GM19467 (cell line): Measurements from ENCODE around the gene KDM4F.
A peak's percentile ranks its signal among the peaks of the same experiment; 100 is the strongest.

Experiments
- ATAC-seq: cut with Tn5 transposase; IDR thresholded peaks from one replicate; pipeline ENCODE4 v1.9.1; 2021; ENCODE audit warnings: mild to moderate bottlenecking, moderate library complexity; ENCODE audit not compliant: unreplicated experiment

Gene KDM4F

GRCh38 chr11:95089620-95090542 lies 40.7 kb downstream of the KDM4F start, which contains the start of gene ENDOD1:
ENDOD1 (plus strand) TSS chr11:95089846; CDS start chr11:95089928, 82 bp downstream.
- ATAC-seq, result peak; percentile 86

GRCh38 chr11:95091663-95092180 lies 42.5 kb downstream of the KDM4F start:
- no peak for ATAC-seq

DNA sequence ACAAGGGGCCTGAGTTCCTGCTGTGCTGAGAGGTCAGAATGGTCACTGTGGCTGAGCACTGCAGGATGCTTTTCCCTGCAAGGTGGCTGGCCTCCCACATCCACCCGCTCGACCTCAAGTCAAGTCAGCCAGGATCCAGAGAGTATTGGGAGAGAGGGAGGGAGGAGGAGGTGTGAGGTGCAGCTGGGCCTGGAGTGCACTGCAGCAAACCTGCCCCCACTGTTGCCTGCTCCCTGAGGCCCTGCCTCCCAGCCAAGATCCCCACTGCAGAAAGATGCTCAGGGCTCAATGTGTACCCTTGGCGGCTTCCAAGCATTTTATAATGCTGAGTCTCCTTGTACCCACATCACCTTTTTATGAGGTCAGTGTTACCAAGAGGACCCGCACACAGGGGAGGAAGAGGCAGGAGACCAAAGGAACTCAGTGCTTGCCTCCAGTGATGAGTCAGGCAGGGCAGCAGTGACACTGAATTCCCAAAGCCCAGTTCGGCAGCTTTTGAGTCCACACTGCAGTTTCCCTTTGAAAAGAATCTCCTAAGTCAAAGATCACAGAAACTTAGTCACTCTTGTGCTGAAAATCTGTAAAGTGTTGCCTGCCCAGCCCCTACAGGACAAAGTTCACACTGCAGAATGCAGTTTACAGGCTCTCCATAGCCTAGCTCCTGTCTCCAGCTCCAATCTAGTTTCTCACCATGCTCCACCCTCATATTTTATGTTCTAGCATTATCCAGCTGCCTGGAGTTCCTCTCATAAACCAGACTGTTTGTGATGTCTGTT lies 43.5 kb downstream of the KDM4F start:
- no peak for ATAC-seq

DNA sequence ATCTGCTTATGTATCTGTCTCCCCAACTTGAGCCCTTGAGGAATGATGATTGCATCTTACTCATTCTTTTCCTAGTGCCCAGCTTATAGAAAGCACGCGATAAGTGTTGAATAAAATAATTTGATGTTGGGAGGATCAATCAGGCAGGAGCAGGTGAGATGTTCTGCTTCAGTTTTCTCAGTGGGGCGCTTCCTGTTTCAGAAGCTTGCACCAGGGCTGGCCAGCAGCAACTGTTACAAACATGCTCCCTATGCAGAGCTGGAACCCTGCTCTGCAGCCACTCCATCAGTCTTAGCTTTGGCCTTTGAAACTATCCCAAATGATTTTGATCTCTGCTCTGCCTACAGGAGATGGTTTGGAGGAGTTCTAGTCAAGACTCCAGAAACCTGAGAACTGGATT lies 44.3 kb downstream of the KDM4F start:
- ATAC-seq, result no peak

- peak; percentile 86 for ATAC-seq
Measured at GRCh38 chr11:95095858-95096587, 46.8 kb downstream of the KDM4F start.

DNA sequence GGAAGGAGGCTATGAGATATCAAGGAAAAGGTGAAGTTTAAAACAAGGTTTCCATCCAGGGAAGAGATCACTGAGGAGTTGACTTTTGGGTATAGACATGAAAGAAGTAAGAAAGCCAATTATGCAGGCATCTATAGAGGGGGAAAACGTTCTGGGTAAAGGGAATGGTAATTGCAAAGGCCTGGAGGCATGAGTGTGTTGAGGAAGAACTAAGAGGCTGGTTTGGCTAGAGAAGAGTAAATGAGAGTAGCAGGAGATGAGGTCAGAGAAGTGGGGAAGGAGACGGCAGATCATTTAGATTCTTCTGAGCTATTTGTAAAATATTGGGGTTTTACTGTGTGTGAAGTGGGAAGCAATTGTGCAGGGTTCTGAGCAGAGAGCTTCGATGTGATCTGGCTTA lies 48.0 kb downstream of the KDM4F start:
- no peak for ATAC-seq

DNA sequence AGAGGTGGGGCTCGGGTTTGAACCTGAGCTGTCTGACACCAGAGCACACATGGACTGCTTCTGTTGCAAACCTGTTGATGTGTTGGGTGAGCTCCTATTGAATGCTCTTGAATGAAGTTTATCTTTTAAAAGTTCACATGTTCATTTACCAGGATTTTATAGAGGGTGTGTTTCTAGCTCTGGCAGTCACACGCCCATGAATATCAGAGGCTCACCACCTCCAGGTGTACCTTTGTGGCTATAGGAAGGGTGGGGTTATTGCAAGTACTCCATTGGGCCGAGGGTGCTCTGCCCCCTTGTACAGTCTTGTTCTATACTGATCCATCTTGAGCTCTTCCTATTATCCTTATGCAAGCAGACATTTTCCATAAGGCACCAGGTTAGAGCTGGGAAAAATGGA lies 49.6 kb downstream of the KDM4F start:
- ATAC-seq, result no peak

DNA sequence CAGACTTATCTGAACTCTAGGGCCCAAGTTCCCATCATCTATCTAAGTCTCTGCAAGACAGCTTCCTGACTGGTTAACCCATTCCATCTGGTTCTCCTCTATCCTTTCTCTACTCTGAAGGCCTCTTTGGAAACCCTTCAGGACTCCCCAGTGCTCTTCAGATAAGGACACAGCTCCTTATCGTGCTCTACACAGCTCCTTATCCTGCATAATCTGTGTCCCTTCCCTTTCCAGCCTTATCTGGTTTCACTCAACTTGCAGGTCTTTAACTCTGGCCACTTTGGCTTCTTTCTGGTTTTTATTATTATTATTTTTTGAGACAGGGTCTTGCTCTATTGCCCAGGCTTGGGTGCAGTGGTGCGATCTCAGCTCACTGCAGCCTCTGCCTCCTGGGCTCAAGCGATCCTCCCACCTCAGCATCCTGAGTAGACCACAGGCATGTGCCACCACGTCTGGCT lies 51.0 kb downstream of the KDM4F start:
- no peak for ATAC-seq
